Natural killer cell treated with Interleukin-12 subunit alpha and Interleukin-12 subunit beta and Interleukin-15 and Interleukin-18, amount 100 ng/mL, for 72 hours (primary cell): Measurements from ENCODE around the gene ROM1. TPM values are rescaled to one million over a fixed set of nuclear protein-coding genes. Genes with fewer than 3 reads are reported as not detected.
A peak's percentile ranks its signal among the peaks of the same experiment; 100 is the strongest.
"Not testable (repeated sequence)": the region's sequence is repeated elsewhere in the genome, so short reads cannot be mapped to it uniquely, and the experiment has no call there.

Source experiments
- ATAC-seq, 2 donors: fragments of 150-1000 bp; cut with Tn5 transposase in 1 of 2; sonication (Bioruptor Pico), chemical (Tn5 transposase) in 1 of 2; 2 replicates each; pipeline ENCODE4 v1.10.0; 2021
- DNase-seq: peaks from one replicate; pipeline ENCODE4 v3.0.0; 2022; ENCODE audit warnings: low spot score
- H3K27ac Mint-ChIP-seq, 2 donors: 1 replicate in 1 of 2; 2 replicates in 1 of 2; pipeline ENCODE4 v1.8.0; 2022; ENCODE audit warnings: mixed read lengths in 2 of 2, mild to moderate bottlenecking in 1 of 2, moderate library complexity in 1 of 2
- H3K27me3 Mint-ChIP-seq, 2 donors: 1 replicate in 1 of 2; 2 replicates in 1 of 2; pipeline ENCODE4 v1.8.0; 2022; ENCODE audit warnings: mixed read lengths in 2 of 2
- H3K36me3 Mint-ChIP-seq: one replicate; pipeline ENCODE4 v1.8.0; 2022; ENCODE audit warnings: mixed read lengths
- H3K4me1 Mint-ChIP-seq, 2 donors: 1 replicate in 1 of 2; 2 replicates in 1 of 2; pipeline ENCODE4 v1.8.0; 2022; ENCODE audit warnings: low read depth in 2 of 2, mixed read lengths in 2 of 2, mild to moderate bottlenecking in 1 of 2
- H3K4me3 Mint-ChIP-seq: one replicate; pipeline ENCODE4 v1.8.0; 2022; ENCODE audit warnings: mixed read lengths
- H3K9me3 Mint-ChIP-seq: 2 replicates; pipeline ENCODE4 v1.8.0; 2022; ENCODE audit warnings: mixed read lengths
- total RNA-seq, 2 donors: library from RNA; stranded (reverse); gene quantifications; one replicate each; pipeline ENCODE4 v1.2.3, GENCODE V29; 2022

The ROM1 gene
- total RNA-seq, 2 donors from 2014 or later: 4.5 to 4.6 TPM

GRCh38 chr11:62605902-62606301, 7.2 kb upstream of the ROM1 start:
- peaks cover 39 to 45% of the 10 kb centered on the region in 2 donors for H3K4me1 Mint-ChIP-seq
- peaks cover 11% of the 10 kb centered on the region for H3K36me3 Mint-ChIP-seq
- no peak overlapping the region for H3K4me3 Mint-ChIP-seq
- H3K27me3 Mint-ChIP-seq: no peaks in the 10 kb centered on the region
- H3K27ac Mint-ChIP-seq: no peak overlapping the region
- no peaks in the 10 kb centered on the region for H3K9me3 Mint-ChIP-seq
- ATAC-seq (no peak), DNase-seq (no peak)

DNA sequence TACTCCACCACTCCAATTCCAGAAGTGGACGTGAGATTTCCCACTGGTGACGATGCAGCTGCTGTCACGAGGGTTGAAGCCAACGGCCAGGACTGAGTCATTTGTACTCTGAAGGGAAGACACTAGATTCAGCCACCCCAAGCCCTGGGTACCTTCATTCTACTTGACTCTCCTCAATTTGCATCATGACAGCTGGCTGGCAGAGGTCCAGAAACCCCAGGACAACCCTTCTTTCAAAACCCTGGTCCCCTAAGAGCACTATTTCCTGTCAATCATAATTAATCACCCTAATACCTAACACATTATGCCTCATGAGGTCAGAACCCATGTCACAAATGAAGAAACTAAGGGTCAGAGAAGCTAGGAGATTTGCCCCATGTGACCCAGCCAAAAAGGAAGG, 5.3 kb upstream of the ROM1 start:
- ATAC-seq (no peak), DNase-seq (no peak)
- Mint-ChIP-seq H3K4me3 (no peak overlapping the region), H3K27me3 (no peaks in the 10 kb centered on the region), H3K9me3 (no peaks in the 10 kb centered on the region), H3K27ac (peak overlapping the region; percentile 50 to 58), H3K36me3 (peaks cover 11% of the 10 kb centered on the region), H3K4me1 (peaks cover 45% of the 10 kb centered on the region in 2 donors)

DNA sequence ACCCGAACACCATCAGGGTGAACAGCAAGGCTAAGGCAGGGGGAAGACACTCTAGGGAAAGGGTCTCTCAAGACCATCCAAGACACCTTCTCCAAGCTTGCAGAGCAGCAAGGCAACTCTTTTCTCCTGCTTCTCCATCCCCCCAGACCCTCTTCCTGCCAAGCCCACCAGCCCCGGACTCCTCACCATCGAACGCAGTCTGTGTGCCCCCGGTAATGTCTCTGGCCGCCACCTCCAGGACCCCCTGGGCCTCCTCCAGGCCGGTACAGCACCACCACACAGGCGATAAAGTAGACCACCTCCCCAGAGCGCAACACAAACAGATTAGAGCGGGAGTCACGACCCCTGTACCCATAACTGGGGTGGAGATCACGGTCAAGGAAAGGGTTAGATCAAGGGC, 4.3 kb upstream of the ROM1 start:
- no peak for DNase-seq
- H3K27ac Mint-ChIP-seq: peak overlapping the region; percentile 38 to 47
- H3K36me3 Mint-ChIP-seq: peaks cover 5% of the 10 kb centered on the region
- H3K4me1 Mint-ChIP-seq: peaks cover 38 to 41% of the 10 kb centered on the region in 2 donors
- no peak for ATAC-seq
- H3K9me3 Mint-ChIP-seq: no peaks in the 10 kb centered on the region
- no peaks in the 10 kb centered on the region for H3K27me3 Mint-ChIP-seq
- H3K4me3 Mint-ChIP-seq: peak overlapping the region; percentile 25

GRCh38 chr11:62610403-62610802, 2.7 kb upstream of the ROM1 start:
- peak overlapping the region; percentile 78 for H3K4me3 Mint-ChIP-seq
- no peaks in the 10 kb centered on the region for H3K9me3 Mint-ChIP-seq
- DNase-seq (no peak), ATAC-seq (no peak)
- H3K36me3 Mint-ChIP-seq: no peaks in the 10 kb centered on the region
- no peaks in the 10 kb centered on the region for H3K27me3 Mint-ChIP-seq
- peak overlapping the region; percentile 93 to 97 for H3K27ac Mint-ChIP-seq
- H3K4me1 Mint-ChIP-seq: peaks cover 42 to 44% of the 10 kb centered on the region in 2 donors

- peak overlapping the region; percentile 98 for H3K4me3 Mint-ChIP-seq
- no peaks in the 10 kb centered on the region for H3K36me3 Mint-ChIP-seq
- ATAC-seq (no peak), DNase-seq (no peak)
- no peaks in the 10 kb centered on the region for H3K9me3 Mint-ChIP-seq
- peak overlapping the region; percentile 93 to 97 for H3K27ac Mint-ChIP-seq
- H3K4me1 Mint-ChIP-seq: peaks cover 42 to 44% of the 10 kb centered on the region in 2 donors
- H3K27me3 Mint-ChIP-seq: no peaks in the 10 kb centered on the region
Measured at GRCh38 chr11:62610814-62611704, 2.0 kb upstream of the ROM1 start.

- peak overlapping the region; percentile 93 to 97 for H3K27ac Mint-ChIP-seq
- no peaks in the 10 kb centered on the region for H3K9me3 Mint-ChIP-seq
- H3K27me3 Mint-ChIP-seq: no peaks in the 10 kb centered on the region
- peak; percentile 75 for DNase-seq
- H3K4me3 Mint-ChIP-seq: peak overlapping the region; percentile 98
- peaks cover 40 to 44% of the 10 kb centered on the region in 2 donors for H3K4me1 Mint-ChIP-seq
- peak; percentile 0 to 57 for ATAC-seq
- no peaks in the 10 kb centered on the region for H3K36me3 Mint-ChIP-seq
Measured at GRCh38 chr11:62611705-62612365, 1.2 kb upstream of the ROM1 start.

DNA sequence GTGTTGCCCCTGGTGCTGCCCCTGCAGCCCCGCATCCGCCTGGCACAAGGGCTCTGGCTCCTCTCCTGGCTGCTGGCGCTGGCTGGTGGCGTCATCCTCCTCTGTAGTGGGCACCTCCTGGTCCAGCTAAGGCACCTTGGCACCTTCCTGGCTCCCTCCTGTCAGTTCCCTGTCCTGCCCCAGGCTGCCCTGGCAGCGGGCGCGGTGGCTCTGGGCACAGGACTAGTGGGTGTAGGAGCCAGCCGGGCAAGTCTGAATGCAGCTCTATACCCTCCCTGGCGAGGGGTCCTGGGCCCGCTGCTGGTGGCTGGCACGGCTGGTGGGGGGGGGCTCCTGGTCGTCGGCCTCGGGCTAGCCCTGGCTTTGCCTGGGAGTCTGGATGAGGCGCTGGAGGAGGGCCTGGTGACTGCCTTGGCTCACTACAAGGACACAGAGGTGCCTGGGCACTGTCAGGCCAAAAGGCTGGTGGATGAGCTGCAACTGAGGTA, 278 bp downstream of the ROM1 start:
- DNase-seq (no peak), ATAC-seq (no peak)
- Mint-ChIP-seq H3K4me3 (peak overlapping the region; percentile 45), H3K36me3 (no peaks in the 10 kb centered on the region), H3K4me1 (peaks cover 32 to 38% of the 10 kb centered on the region in 2 donors), H3K27me3 (no peaks in the 10 kb centered on the region), H3K27ac (peak overlapping the region; percentile 56 to 81), H3K9me3 (no peaks in the 10 kb centered on the region)

- H3K27ac Mint-ChIP-seq: peak overlapping the region; percentile 56 to 81
- H3K36me3 Mint-ChIP-seq: no peaks in the 10 kb centered on the region
- peaks cover 29 to 31% of the 10 kb centered on the region in 2 donors for H3K4me1 Mint-ChIP-seq
- no peaks in the 10 kb centered on the region for H3K27me3 Mint-ChIP-seq
- no peaks in the 10 kb centered on the region for H3K9me3 Mint-ChIP-seq
- DNase-seq (no peak), ATAC-seq (no peak)
- no peak overlapping the region for H3K4me3 Mint-ChIP-seq
Measured at GRCh38 chr11:62614275-62614674, 1.2 kb downstream of the ROM1 start.

GRCh38 chr11:62615521-62615920, 2.5 kb downstream of the ROM1 start:
- no peak for DNase-seq

DNA sequence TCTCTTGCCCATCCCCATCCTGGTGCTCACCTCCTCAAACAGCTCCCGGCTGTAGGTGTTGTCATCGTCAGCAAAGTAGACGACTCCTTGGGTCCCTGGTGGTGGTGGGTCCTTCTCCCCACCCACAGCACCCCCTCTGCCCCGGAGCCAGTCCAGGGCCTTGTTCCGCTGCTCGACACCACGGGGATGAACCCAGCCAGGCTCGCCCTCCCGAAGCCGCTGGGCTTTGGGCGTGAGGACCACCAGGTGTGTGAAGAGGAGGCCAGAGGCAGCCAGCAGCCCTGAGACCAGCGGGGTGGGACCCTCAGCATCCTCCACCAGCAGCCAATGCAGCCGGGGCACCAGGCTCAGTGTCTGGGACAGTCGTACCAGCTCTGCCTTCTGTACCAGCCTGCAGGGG, 3.9 kb downstream of the ROM1 start:
- H3K27ac Mint-ChIP-seq, H3K27me3 Mint-ChIP-seq, DNase-seq, ATAC-seq, H3K36me3 Mint-ChIP-seq, H3K4me3 Mint-ChIP-seq, H3K9me3 Mint-ChIP-seq: not testable (repeated sequence)
- H3K4me1 Mint-ChIP-seq: peaks cover 26 to 27% of the 10 kb centered on the region in 2 donors

More at GRCh38 chr11:62615521-62615920, 2.5 kb downstream of the ROM1 start:
- Mint-ChIP-seq H3K36me3 (no peaks in the 10 kb centered on the region), H3K9me3 (no peaks in the 10 kb centered on the region), H3K4me3 (no peak overlapping the region), H3K27ac (no peak overlapping the region), H3K4me1 (peaks cover 24% of the 10 kb centered on the region in 2 donors), H3K27me3 (no peaks in the 10 kb centered on the region)
- no peak for ATAC-seq

GRCh38 chr11:62621027-62621566, 8.0 kb downstream of the ROM1 start:
- Mint-ChIP-seq H3K4me3 (peak overlapping the region; percentile 100), H3K27me3 (no peaks in the 10 kb centered on the region), H3K36me3 (peaks cover 16% of the 10 kb centered on the region), H3K27ac (peak overlapping the region; percentile 96 to 99), H3K9me3 (no peaks in the 10 kb centered on the region), H3K4me1 (peaks cover 17 to 20% of the 10 kb centered on the region in 2 donors)
- DNase-seq (no peak), ATAC-seq (no peak)

DNA sequence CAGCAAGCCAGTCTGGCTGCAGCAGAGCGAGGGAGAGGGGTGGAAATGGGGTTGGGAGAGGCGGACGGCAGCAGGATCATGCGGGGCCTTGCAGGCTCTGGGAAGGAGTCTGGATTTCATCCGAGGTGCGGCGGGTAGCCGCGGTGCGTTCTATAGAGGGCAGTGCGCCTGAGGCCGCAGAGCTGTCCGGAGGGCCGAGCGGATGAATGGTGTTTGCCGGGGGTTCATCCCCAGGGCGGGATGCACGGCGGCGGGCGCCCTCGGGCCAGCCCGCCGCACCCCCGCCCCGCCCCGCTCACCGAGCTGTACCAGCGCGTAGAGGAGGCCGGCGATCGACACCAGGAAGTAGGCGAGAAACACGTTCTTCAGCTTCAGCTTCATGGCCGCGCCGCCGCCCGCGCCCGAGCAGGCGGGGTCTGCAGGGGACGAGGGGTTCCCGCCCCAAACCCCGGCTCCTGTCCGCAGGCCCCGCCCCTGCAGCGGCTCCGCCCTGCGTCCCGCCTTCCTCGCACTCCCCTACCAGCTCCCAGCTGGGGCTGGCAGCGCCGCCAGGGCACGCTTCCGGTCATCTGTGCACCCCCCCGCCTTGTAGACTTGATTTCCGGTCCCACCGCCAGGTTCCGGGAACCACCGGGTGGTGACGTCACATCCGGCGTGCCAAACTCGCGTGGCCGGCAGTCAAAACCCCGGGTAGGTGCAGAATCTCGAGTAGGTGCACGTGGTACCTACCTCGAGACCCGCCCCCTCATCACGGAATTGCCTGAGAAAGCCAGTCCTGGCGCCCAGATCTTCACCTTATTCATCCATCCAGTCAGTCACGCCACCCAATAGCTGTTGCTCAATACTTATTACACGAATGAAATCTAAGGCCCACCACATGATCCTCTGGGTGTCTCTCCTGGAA, 8.8 kb downstream of the ROM1 start, which contains the start of gene B3GAT3:
B3GAT3 (minus strand) TSS at position 420 of the 904 bp plus-strand sequence; CDS start at position 381, 39 bp downstream.
- Mint-ChIP-seq H3K4me1 (peaks cover 17 to 20% of the 10 kb centered on the region in 2 donors), H3K4me3 (peak within 1 kb of the TSS; percentile 100), H3K27ac (peak within 1 kb of the TSS; percentile 96 to 99), H3K9me3 (no peaks in the 10 kb centered on the region), H3K27me3 (no peaks in the 10 kb centered on the region), H3K36me3 (peaks cover 18% of the 10 kb centered on the region)
- DNase-seq (peak; percentile 99), ATAC-seq (peak; percentile 98 to 99)
